Measurements from ENCODE around the gene FOXI1.
"Not testable (repeated sequence)": the region's sequence is repeated elsewhere in the genome, so short reads cannot be mapped to it uniquely, and the experiment has no call there.

The FOXI1 gene

GRCh38 chr5:170094329-170094728 lies 11.4 kb upstream of the FOXI1 start:
- not testable (repeated sequence) for DNase-seq

GRCh38 chr5:170095646-170096045 lies 10.1 kb upstream of the FOXI1 start:
- no peak for DNase-seq

- DNase-seq = no peak
These were observed 7.8 kb upstream of the FOXI1 start for GRCh38 chr5:170097934-170098333.

GRCh38 chr5:170100066-170100943 lies 5.4 kb upstream of the FOXI1 start:
- peak; percentile 67 for DNase-seq

- DNase-seq = no peak
These were observed 2.2 kb upstream of the FOXI1 start for GRCh38 chr5:170103447-170103846.

- no peak for DNase-seq
These were observed 1.4 kb upstream of the FOXI1 start for GRCh38 chr5:170104299-170104698.

- DNase-seq = no peak
These were observed 987 bp upstream of the FOXI1 start for GRCh38 chr5:170104710-170105109.

- DNase-seq = no peak
These were observed 2.0 kb downstream of the FOXI1 start for GRCh38 chr5:170107674-170108073.

- DNase-seq = no peak
These were observed 2.6 kb downstream of the FOXI1 start for GRCh38 chr5:170108266-170108785.

GRCh38 chr5:170109059-170110031 lies 3.6 kb downstream of the FOXI1 start:
- DNase-seq = no peak

GRCh38 chr5:170110403-170111087 lies 4.8 kb downstream of the FOXI1 start:
- no peak for DNase-seq

GRCh38 chr5:170111088-170111785 lies 5.5 kb downstream of the FOXI1 start:
- no peak for DNase-seq

- DNase-seq = no peak
These were observed 7.3 kb downstream of the FOXI1 start for GRCh38 chr5:170112876-170113521.

- DNase-seq = no peak
These were observed 7.8 kb downstream of the FOXI1 start for GRCh38 chr5:170113522-170113900.

- no peak for DNase-seq
These were observed 8.6 kb downstream of the FOXI1 start for GRCh38 chr5:170114271-170114670.

- no peak for DNase-seq
These were observed 10.2 kb downstream of the FOXI1 start for GRCh38 chr5:170115925-170116324.

GRCh38 chr5:170117736-170118135 lies 12.0 kb downstream of the FOXI1 start:
- no peak for DNase-seq

GRCh38 chr5:170120576-170120975 lies 14.9 kb downstream of the FOXI1 start:
- no peak for DNase-seq

GRCh38 chr5:170121321-170121720 lies 15.6 kb downstream of the FOXI1 start:
- no peak for DNase-seq

GRCh38 chr5:170126061-170126460 lies 20.4 kb downstream of the FOXI1 start:
- no peak for DNase-seq

- no peak for DNase-seq
These were observed 20.9 kb downstream of the FOXI1 start for GRCh38 chr5:170126626-170127025.

GRCh38 chr5:170131235-170131634 lies 25.5 kb downstream of the FOXI1 start:
- no peak for DNase-seq

Measured in stimulated activated CD4-positive, alpha-beta T cell treated with anti-CD3 and anti-CD28 coated beads, Interleukin-4, amount 100 ng/mL, for 24 hours (primary cell).